SU-DHL-6 (cell line): Measurements from ENCODE around the gene C20orf204.

Source experiments
- H2AFZ ChIP-seq: fragments of 200-600 bp; sonication (generic); 2 replicates; pipeline ENCODE4 v1.6.1; 2014; ENCODE audit warnings: low read depth, mild to moderate bottlenecking, moderate library complexity, mixed read lengths, antibody characterized with exemption, low read length; ENCODE audit not compliant: severe bottlenecking
- H3F3A ChIP-seq: fragments of 200-600 bp; shearing (Covaris generic); 2 replicates; pipeline ENCODE4 v1.6.0; 2016; ENCODE audit warnings: antibody characterized with exemption, mild to moderate bottlenecking; ENCODE audit not compliant: insufficient read depth
- H3K27ac ChIP-seq: fragments of 200-600 bp; sonication (generic); 2 replicates; pipeline ENCODE4 v1.5.1; 2016; ENCODE audit warnings: low read depth, mild to moderate bottlenecking, low read length, moderate library complexity, mixed read lengths
- H3K27me3 ChIP-seq: fragments of 200-600 bp; sonication (generic), shearing (Covaris generic); 2 replicates; pipeline ENCODE4 v1.6.0; 2014; ENCODE audit warnings: mild to moderate bottlenecking, low read length
- H3K36me3 ChIP-seq: fragments of 200-600 bp; sonication (generic); 2 replicates; pipeline ENCODE4 v1.6.1; 2014; ENCODE audit warnings: mild to moderate bottlenecking, low read length, mixed read lengths
- H3K4me2 ChIP-seq: fragments of 300-600, 200-600 bp; shearing (Covaris generic), sonication (generic); 2 replicates; pipeline ENCODE4 v1.6.0; 2014; ENCODE audit warnings: low read length, low read depth, mild to moderate bottlenecking; ENCODE audit not compliant: poor library complexity, severe bottlenecking
- H3K4me3 ChIP-seq: fragments of 200-600 bp; sonication (generic); 2 replicates; pipeline ENCODE4 v1.5.1; 2014; ENCODE audit warnings: antibody characterized with exemption, low read length, mild to moderate bottlenecking, mixed read lengths; ENCODE audit not compliant: insufficient read depth, poor library complexity, severe bottlenecking
- H3K79me2 ChIP-seq: fragments of 200-600 bp; sonication (generic); 2 replicates; pipeline ENCODE4 v1.6.1; 2014; ENCODE audit warnings: mild to moderate bottlenecking, low read length, moderate library complexity; ENCODE audit not compliant: insufficient read depth
- H3K9ac ChIP-seq: fragments of 200-600 bp; sonication (generic); 2 replicates; pipeline ENCODE4 v1.7.0; 2014; ENCODE audit warnings: mild to moderate bottlenecking, low read length
- H3K9me2 ChIP-seq: fragments of 200-600 bp; sonication (generic); replicated peaks from 2 replicates; pipeline ENCODE4 v1.6.1; 2014; ENCODE audit warnings: low read length; ENCODE audit not compliant: insufficient read depth
- H3K9me3 ChIP-seq: fragments of 200-600 bp; sonication (generic); 2 replicates; pipeline ENCODE4 v1.6.1; 2014; ENCODE audit warnings: low read length, mixed read lengths; ENCODE audit not compliant: insufficient read depth
- H4K20me1 ChIP-seq: fragments of 200-600 bp; sonication (generic); 2 replicates; pipeline ENCODE4 v1.6.1; 2014; ENCODE audit warnings: low read depth, mild to moderate bottlenecking, antibody characterized with exemption, low read length, moderate library complexity, mixed read lengths
- CTCF ChIP-seq: fragments of 200-600 bp; sonication (generic); IDR thresholded peaks from one replicate; pipeline ENCODE4 v1.5.1; 2017; ENCODE audit warnings: antibody characterized with exemption, mild to moderate bottlenecking, low read length, moderate library complexity; ENCODE audit not compliant: insufficient read depth, poor library complexity, severe bottlenecking
- EZH2phosphoT487 ChIP-seq: fragments of 200-600 bp; sonication (generic), shearing (Covaris generic); conservative IDR thresholded peaks from 2 replicates; pipeline ENCODE4 v1.6.1; 2018; ENCODE audit warnings: mild to moderate bottlenecking, antibody characterized with exemption, low read length, moderate library complexity, mixed read lengths

The C20orf204 gene, protein sequence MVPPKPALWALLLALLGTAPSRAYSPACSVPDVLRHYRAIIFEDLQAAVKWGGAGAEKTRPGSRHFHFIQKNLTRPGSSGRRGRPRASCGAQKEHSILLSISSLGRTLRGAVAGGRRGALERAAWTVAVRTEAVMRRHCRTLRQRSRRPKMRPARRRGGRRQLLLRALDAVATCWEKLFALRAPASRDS

DNA sequence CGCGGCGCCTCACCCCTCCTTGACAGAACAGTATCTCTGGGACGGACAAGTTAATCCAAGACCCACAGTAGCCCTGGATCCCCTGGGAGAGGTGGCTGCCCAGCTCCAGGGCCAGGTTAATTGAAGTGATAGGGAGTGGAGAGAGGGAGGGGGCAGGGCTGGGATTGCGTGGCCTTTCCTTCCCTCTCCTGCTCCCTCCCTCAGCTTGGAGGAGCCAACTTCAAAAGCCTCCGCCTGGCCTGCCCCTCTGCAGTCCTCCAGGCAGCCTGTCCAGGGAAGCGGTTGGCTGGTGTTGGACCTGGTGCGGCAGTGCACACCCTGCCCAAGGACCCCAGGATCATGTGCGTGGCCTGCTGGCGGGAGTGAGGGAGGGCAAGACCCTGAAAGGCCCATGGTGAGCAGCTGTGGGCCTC lies at the start of gene C20orf204:
Gene C20orf204, plus strand, starts transcription at position 250 of the 413 bp plus-strand sequence. Its CDS starts 142 bp downstream, at position 392.
- no peak within 1 kb of the TSS for H3K9ac ChIP-seq
- H3K36me3 ChIP-seq: no peaks in the 10 kb centered on the region
- no peaks in the 10 kb centered on the region for H3K27me3 ChIP-seq
- no peaks in the 10 kb centered on the region for H3F3A ChIP-seq
- no peaks in the 10 kb centered on the region for H3K79me2 ChIP-seq
- H3K9me3 ChIP-seq: no peaks in the 10 kb centered on the region
- no peak within 1 kb of the TSS for H3K4me3 ChIP-seq
- TF ChIP-seq EZH2phosphoT487 (no peak), CTCF (no peak)
- no peak within 1 kb of the TSS for H3K4me2 ChIP-seq
- no peak within 1 kb of the TSS for H3K27ac ChIP-seq
- H4K20me1 ChIP-seq: no peaks in the 10 kb centered on the region
- no peaks in the 10 kb centered on the region for H3K9me2 ChIP-seq
- H2AFZ ChIP-seq: no peak within 1 kb of the TSS

- Histone ChIP-seq H4K20me1 (no peaks in the 10 kb centered on the region), H3K9me3 (no peaks in the 10 kb centered on the region), H3K4me3 (no peak overlapping the region), H3K9ac (no peak overlapping the region), H3K79me2 (no peaks in the 10 kb centered on the region), H3K9me2 (no peaks in the 10 kb centered on the region), H3K27me3 (no peaks in the 10 kb centered on the region), H2AFZ (no peak overlapping the region), H3K36me3 (0 out of 2 replicates have a peak, but pooled peaks cover 9% of the 10 kb centered on the region), H3K4me2 (no peak overlapping the region), H3K27ac (no peak overlapping the region), H3F3A (0 out of 2 replicates have a peak, but pooled peaks cover 4% of the 10 kb centered on the region)
- TF ChIP-seq CTCF (no peak), EZH2phosphoT487 (no peak)
These were observed 35.1 kb upstream of the C20orf204 start for GRCh38 chr20:64000906-64001305.

GRCh38 chr20:64001607-64002011 lies 34.4 kb upstream of the C20orf204 start:
- no peaks in the 10 kb centered on the region for H3K9me2 ChIP-seq
- 0 out of 2 replicates have a peak, but pooled peaks cover 9% of the 10 kb centered on the region for H3K36me3 ChIP-seq
- no peaks in the 10 kb centered on the region for H4K20me1 ChIP-seq
- H3K4me2 ChIP-seq: no peak overlapping the region
- no peaks in the 10 kb centered on the region for H3K27me3 ChIP-seq
- H3K79me2 ChIP-seq: no peaks in the 10 kb centered on the region
- H3K27ac ChIP-seq: no peak overlapping the region
- no peaks in the 10 kb centered on the region for H3K9me3 ChIP-seq
- no peak overlapping the region for H3K9ac ChIP-seq
- no peak for TF ChIP-seq EZH2phosphoT487
- no peak for TF ChIP-seq CTCF
- 0 out of 2 replicates have a peak, but pooled peaks cover 4% of the 10 kb centered on the region for H3F3A ChIP-seq
- no peak overlapping the region for H2AFZ ChIP-seq
- H3K4me3 ChIP-seq: no peak overlapping the region
